Measurements from ENCODE around the gene PHRF1.

PHRF1 gene

GRCh38 chr11:620935-621814, 44.9 kb downstream of the PHRF1 start:
- no peak for TF ChIP-seq CTCF (IDR thresholded peaks at IDR 0.05)
- no peaks in the 10 kb centered on the region for H3K9me3 ChIP-seq
- no peak overlapping the region for H3K27ac ChIP-seq
- H3K4me1 ChIP-seq (ENCODE audit: control insufficient read depth in 1 of 2, insufficient read depth in 1 of 2, low read depth in 1 of 2, low read length in 1 of 2), result peaks cover 10 to 11% of the 10 kb centered on the region in 2 experiments
- H3K36me3 ChIP-seq, result no peaks in the 10 kb centered on the region
- H3K27me3 ChIP-seq, result peaks cover 17% of the 10 kb centered on the region
- H3K4me3 ChIP-seq (ENCODE audit: low read depth in 1 of 2, low read length in 1 of 2), result no peak overlapping the region

GRCh38 chr11:621838-622237, 45.6 kb downstream of the PHRF1 start:
- Histone ChIP-seq H3K9me3 (no peaks in the 10 kb centered on the region), H3K4me3 (ENCODE audit: low read depth in 1 of 2, low read length in 1 of 2) (no peak overlapping the region), H3K27me3 (peaks cover 23% of the 10 kb centered on the region), H3K27ac (no peak overlapping the region), H3K4me1 (ENCODE audit: control insufficient read depth in 1 of 2, insufficient read depth in 1 of 2, low read depth in 1 of 2, low read length in 1 of 2) (peaks cover 4% of the 10 kb centered on the region in 2 experiments), H3K36me3 (no peaks in the 10 kb centered on the region)
- TF ChIP-seq CTCF (IDR thresholded peaks at IDR 0.05), result no peak

GRCh38 chr11:623349-623869, 47.1 kb downstream of the PHRF1 start:
- Histone ChIP-seq H3K9me3 (no peaks in the 10 kb centered on the region), H3K27me3 (peaks cover 39% of the 10 kb centered on the region), H3K4me1 (ENCODE audit: control insufficient read depth in 1 of 2, insufficient read depth in 1 of 2, low read depth in 1 of 2, low read length in 1 of 2) (no peaks in the 10 kb centered on the region), H3K4me3 (ENCODE audit: low read depth in 1 of 2, low read length in 1 of 2) (no peak overlapping the region), H3K27ac (no peak overlapping the region), H3K36me3 (no peaks in the 10 kb centered on the region)
- no peak for TF ChIP-seq CTCF (IDR thresholded peaks at IDR 0.05)

GRCh38 chr11:623999-624704, 47.9 kb downstream of the PHRF1 start:
- Histone ChIP-seq H3K27ac (no peak overlapping the region), H3K9me3 (no peaks in the 10 kb centered on the region), H3K36me3 (no peaks in the 10 kb centered on the region), H3K4me3 (ENCODE audit: low read depth in 1 of 2, low read length in 1 of 2) (no peak overlapping the region), H3K4me1 (ENCODE audit: control insufficient read depth in 1 of 2, insufficient read depth in 1 of 2, low read depth in 1 of 2, low read length in 1 of 2) (no peaks in the 10 kb centered on the region), H3K27me3 (peaks cover 46% of the 10 kb centered on the region)
- no peak for TF ChIP-seq CTCF (IDR thresholded peaks at IDR 0.05)

GRCh38 chr11:624705-625635, 48.7 kb downstream of the PHRF1 start, which contains the start of gene CDHR5:
TSS of gene CDHR5 (minus strand) at chr11:624955. CDS start at chr11:624902, 53 bp downstream.
- peaks cover 54% of the 10 kb centered on the region for H3K27me3 ChIP-seq
- H3K4me1 ChIP-seq (ENCODE audit: control insufficient read depth in 1 of 2, insufficient read depth in 1 of 2, low read depth in 1 of 2, low read length in 1 of 2), result no peaks in the 10 kb centered on the region
- no peaks in the 10 kb centered on the region for H3K9me3 ChIP-seq
- H3K27ac ChIP-seq, result no peak within 1 kb of the TSS
- no peaks in the 10 kb centered on the region for H3K36me3 ChIP-seq
- H3K4me3 ChIP-seq (ENCODE audit: low read depth in 1 of 2, low read length in 1 of 2), result no peak within 1 kb of the TSS
- TF ChIP-seq CTCF (IDR thresholded peaks at IDR 0.05), result no peak
